HUES64 (cell line): ENCODE measurements around the gene GPR107.

Experiments used
- H3K27ac ChIP-seq: 2 replicates; pipeline ENCODE4 v1.7.0; 2013; ENCODE audit warnings: low read depth, low read length, inconsistent platforms
- H3K27me3 ChIP-seq: 2 replicates; pipeline ENCODE4 v1.6.1; 2013; ENCODE audit warnings: mild to moderate bottlenecking, low read length; ENCODE audit not compliant: insufficient read depth
- H3K36me3 ChIP-seq: 2 replicates; pipeline ENCODE4 v1.6.1; 2013; ENCODE audit warnings: mild to moderate bottlenecking, low read length; ENCODE audit not compliant: insufficient read depth
- H3K4me1 ChIP-seq: 2 replicates; pipeline ENCODE4 v1.6.1; 2013; ENCODE audit warnings: mild to moderate bottlenecking, low read length, moderate library complexity; ENCODE audit not compliant: insufficient read depth
- H3K4me3 ChIP-seq: 2 replicates; pipeline ENCODE4 v1.5.1; 2013; ENCODE audit warnings: mild to moderate bottlenecking, low read length, moderate library complexity
- H3K9ac ChIP-seq: 2 replicates; pipeline ENCODE4 v1.6.1; 2013; ENCODE audit warnings: mild to moderate bottlenecking, low read depth, low read length
- H3K9me3 ChIP-seq: 2 replicates; pipeline ENCODE4 v1.6.1; 2013; ENCODE audit warnings: low read depth, low read length; ENCODE audit not compliant: insufficient read depth
- WGBS: fragments of 150-250, 120-280 bp; methylation state at CpG from one replicate; pipeline ENCODE4 v1.1.7; 2013; ENCODE audit warnings: missing lambda C conversion rate; 5-methylcytosine and 5-hydroxymethylcytosine counted together

GPR107 gene

DNA sequence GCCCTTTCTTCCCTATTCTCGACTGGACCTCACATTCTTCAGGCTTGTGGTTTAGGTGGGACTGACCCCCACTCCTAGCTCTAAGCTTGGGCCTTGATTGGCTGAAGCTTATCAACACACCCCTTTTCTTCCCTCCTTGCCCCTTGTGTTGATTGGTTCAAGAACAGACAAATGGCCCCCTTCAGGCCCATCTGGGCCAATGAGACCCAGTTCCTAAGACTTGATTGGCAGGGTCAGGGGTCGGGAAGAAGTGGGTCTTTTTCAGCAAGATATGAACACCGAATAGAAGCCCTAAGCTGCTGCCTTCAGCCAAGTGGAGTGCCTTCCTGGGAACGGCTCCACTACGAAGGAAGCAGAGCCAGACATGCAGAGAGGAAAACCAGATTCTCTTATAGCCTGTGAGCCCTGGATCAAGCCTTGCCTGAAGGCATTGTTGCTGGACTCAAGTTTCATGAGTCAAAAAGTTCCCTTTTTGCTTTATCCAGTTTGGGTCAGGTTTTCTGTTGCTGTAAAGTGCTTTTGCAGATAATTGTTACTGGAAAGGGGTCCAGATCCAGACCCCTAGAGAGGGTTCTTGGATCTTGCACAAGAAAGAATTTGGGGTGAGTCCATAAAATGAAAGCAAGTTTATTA, 96.1 kb downstream of the GPR107 start:
- Histone ChIP-seq H3K4me1 (0 out of 2 replicates have a peak, but pooled peaks cover 7% of the 10 kb centered on the region), H3K27ac (no peak overlapping the region), H3K27me3 (no peaks in the 10 kb centered on the region), H3K9me3 (no peaks in the 10 kb centered on the region), H3K9ac (no peak overlapping the region), H3K4me3 (no peak overlapping the region), H3K36me3 (no peaks in the 10 kb centered on the region)
- 95% methylated on average over 5 of the region's 5 CpGs for WGBS

- 0 out of 2 replicates have a peak, but pooled peaks cover 7% of the 10 kb centered on the region for H3K4me1 ChIP-seq
- H3K9me3 ChIP-seq, result no peaks in the 10 kb centered on the region
- H3K4me3 ChIP-seq, result no peak overlapping the region
- WGBS, result 85% methylated on average over 14 of the region's 14 CpGs
- H3K9ac ChIP-seq, result no peak overlapping the region
- no peak overlapping the region for H3K27ac ChIP-seq
- no peaks in the 10 kb centered on the region for H3K36me3 ChIP-seq
- no peaks in the 10 kb centered on the region for H3K27me3 ChIP-seq
Measured at GRCh38 chr9:130150779-130151382, 97.2 kb downstream of the GPR107 start.

DNA sequence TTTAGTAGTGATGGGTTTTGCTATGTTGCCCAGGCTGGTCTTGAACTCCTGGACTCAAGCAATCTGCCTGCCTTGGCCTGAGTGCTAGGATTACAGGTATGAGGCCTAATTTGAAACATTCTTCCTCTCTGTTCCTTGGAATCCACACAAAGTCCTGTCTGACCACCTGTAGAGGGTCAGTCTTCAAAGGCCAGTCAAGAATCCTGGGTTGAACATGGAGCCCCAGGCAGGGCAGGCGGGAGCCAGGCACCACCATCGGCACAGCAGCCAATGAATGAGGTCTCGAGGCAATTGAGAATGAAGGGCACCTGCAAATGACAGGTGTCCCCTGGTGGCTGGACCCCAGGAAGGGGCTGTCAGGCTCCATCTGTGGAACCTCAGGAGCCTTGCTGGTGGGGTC, 101.1 kb downstream of the GPR107 start:
- no peak overlapping the region for H3K4me3 ChIP-seq
- H3K4me1 ChIP-seq, result 0 out of 2 replicates have a peak, but pooled peaks cover 7% of the 10 kb centered on the region
- H3K36me3 ChIP-seq, result no peaks in the 10 kb centered on the region
- WGBS, result 90% methylated on average over 3 of the region's 3 CpGs
- no peaks in the 10 kb centered on the region for H3K9me3 ChIP-seq
- H3K9ac ChIP-seq, result no peak overlapping the region
- H3K27ac ChIP-seq, result no peak overlapping the region
- H3K27me3 ChIP-seq, result no peaks in the 10 kb centered on the region

DNA sequence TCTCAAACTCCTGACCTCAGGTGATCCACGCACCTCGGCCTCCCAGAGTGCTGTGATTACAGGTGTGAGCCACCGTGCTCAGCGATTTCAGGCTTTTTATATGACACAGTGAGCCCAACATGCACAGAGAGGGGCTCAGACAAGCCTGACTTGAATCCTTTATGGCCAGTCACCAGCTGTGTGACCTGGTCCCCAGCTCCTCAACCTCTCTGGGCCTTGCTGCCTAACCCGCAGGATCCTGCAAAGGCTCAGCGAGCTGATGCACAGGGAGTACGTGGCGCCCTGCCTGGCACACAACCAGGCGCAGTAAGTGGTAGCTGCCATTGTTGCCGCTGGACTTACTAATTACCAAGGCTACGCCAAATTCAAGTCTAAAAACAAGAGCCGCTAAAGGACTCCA, 101.9 kb downstream of the GPR107 start:
- Histone ChIP-seq H3K27me3 (no peaks in the 10 kb centered on the region), H3K9ac (no peak overlapping the region), H3K4me1 (0 out of 2 replicates have a peak, but pooled peaks cover 7% of the 10 kb centered on the region), H3K36me3 (no peaks in the 10 kb centered on the region), H3K9me3 (no peaks in the 10 kb centered on the region), H3K4me3 (no peak overlapping the region), H3K27ac (no peak overlapping the region)
- 96% methylated on average over 12 of the region's 12 CpGs for WGBS

- no peaks in the 10 kb centered on the region for H3K36me3 ChIP-seq
- 86% methylated on average over 6 of the region's 6 CpGs for WGBS
- H3K4me1 ChIP-seq, result 0 out of 2 replicates have a peak, but pooled peaks cover 7% of the 10 kb centered on the region
- no peaks in the 10 kb centered on the region for H3K9me3 ChIP-seq
- H3K4me3 ChIP-seq, result no peak overlapping the region
- H3K27ac ChIP-seq, result no peak overlapping the region
- no peaks in the 10 kb centered on the region for H3K27me3 ChIP-seq
- H3K9ac ChIP-seq, result no peak overlapping the region
Measured at GRCh38 chr9:130156672-130157071, 103.0 kb downstream of the GPR107 start.

GRCh38 chr9:130157079-130157478, 103.4 kb downstream of the GPR107 start:
- Histone ChIP-seq H3K9ac (no peak overlapping the region), H3K27me3 (no peaks in the 10 kb centered on the region), H3K9me3 (no peaks in the 10 kb centered on the region), H3K4me1 (0 out of 2 replicates have a peak, but pooled peaks cover 7% of the 10 kb centered on the region), H3K4me3 (no peak overlapping the region), H3K27ac (no peak overlapping the region), H3K36me3 (no peaks in the 10 kb centered on the region)
- 91% methylated on average over 7 of the region's 7 CpGs for WGBS

GRCh38 chr9:130158001-130158400, 104.3 kb downstream of the GPR107 start:
- H3K27ac ChIP-seq, result no peak overlapping the region
- no peak overlapping the region for H3K4me3 ChIP-seq
- H3K9me3 ChIP-seq, result no peaks in the 10 kb centered on the region
- 0 out of 2 replicates have a peak, but pooled peaks cover 7% of the 10 kb centered on the region for H3K4me1 ChIP-seq
- WGBS, result 88% methylated on average over 8 of the region's 8 CpGs
- no peaks in the 10 kb centered on the region for H3K27me3 ChIP-seq
- H3K36me3 ChIP-seq, result no peaks in the 10 kb centered on the region
- H3K9ac ChIP-seq, result no peak overlapping the region

DNA sequence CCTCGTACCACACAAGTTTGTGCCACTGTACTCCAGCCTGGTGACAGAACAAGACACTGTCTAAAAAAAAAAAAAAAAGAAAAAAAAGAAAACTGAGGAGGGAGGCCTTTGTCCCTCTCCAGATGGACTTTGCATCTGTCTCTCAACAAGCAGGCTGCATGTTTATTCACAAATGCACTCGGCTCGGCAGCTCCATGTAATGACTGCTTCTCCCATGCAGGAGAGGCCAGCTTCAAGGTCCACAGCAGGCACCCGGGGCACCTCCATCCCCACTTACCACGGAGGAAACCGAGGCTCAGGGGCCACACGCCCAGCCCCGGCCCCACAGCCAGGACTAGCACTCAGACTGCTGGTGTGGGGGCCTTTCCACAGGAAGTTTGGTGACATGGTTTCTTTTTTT, 105.4 kb downstream of the GPR107 start:
- Histone ChIP-seq H3K27me3 (no peaks in the 10 kb centered on the region), H3K9me3 (no peaks in the 10 kb centered on the region), H3K27ac (no peak overlapping the region), H3K4me1 (no peaks in the 10 kb centered on the region), H3K9ac (no peak overlapping the region), H3K4me3 (no peak overlapping the region), H3K36me3 (no peaks in the 10 kb centered on the region)
- 95% methylated on average over 8 of the region's 8 CpGs for WGBS

GRCh38 chr9:130159915-130160670, 106.4 kb downstream of the GPR107 start:
- Histone ChIP-seq H3K9ac (no peak overlapping the region), H3K36me3 (no peaks in the 10 kb centered on the region), H3K27ac (no peak overlapping the region), H3K4me3 (no peak overlapping the region), H3K4me1 (no peaks in the 10 kb centered on the region), H3K9me3 (no peaks in the 10 kb centered on the region), H3K27me3 (no peaks in the 10 kb centered on the region)
- WGBS, result 88% methylated on average over 10 of the region's 10 CpGs

GRCh38 chr9:130160862-130161470, 107.3 kb downstream of the GPR107 start:
- Histone ChIP-seq H3K27ac (no peak overlapping the region), H3K36me3 (no peaks in the 10 kb centered on the region), H3K9me3 (no peaks in the 10 kb centered on the region), H3K27me3 (no peaks in the 10 kb centered on the region), H3K4me1 (no peaks in the 10 kb centered on the region), H3K4me3 (no peak overlapping the region), H3K9ac (no peak overlapping the region)
- WGBS, result 88% methylated on average over 3 of the region's 3 CpGs

GRCh38 chr9:130165579-130165978, 111.9 kb downstream of the GPR107 start:
- no peaks in the 10 kb centered on the region for H3K4me1 ChIP-seq
- H3K36me3 ChIP-seq, result no peaks in the 10 kb centered on the region
- no peaks in the 10 kb centered on the region for H3K27me3 ChIP-seq
- H3K9ac ChIP-seq, result no peak overlapping the region
- no peak overlapping the region for H3K4me3 ChIP-seq
- H3K9me3 ChIP-seq, result no peaks in the 10 kb centered on the region
- H3K27ac ChIP-seq, result no peak overlapping the region
- WGBS, result 100% methylated on average over 1 of the region's 1 CpG
